ENCODE measurements around the gene GRAMD1B.

The GRAMD1B gene

DNA sequence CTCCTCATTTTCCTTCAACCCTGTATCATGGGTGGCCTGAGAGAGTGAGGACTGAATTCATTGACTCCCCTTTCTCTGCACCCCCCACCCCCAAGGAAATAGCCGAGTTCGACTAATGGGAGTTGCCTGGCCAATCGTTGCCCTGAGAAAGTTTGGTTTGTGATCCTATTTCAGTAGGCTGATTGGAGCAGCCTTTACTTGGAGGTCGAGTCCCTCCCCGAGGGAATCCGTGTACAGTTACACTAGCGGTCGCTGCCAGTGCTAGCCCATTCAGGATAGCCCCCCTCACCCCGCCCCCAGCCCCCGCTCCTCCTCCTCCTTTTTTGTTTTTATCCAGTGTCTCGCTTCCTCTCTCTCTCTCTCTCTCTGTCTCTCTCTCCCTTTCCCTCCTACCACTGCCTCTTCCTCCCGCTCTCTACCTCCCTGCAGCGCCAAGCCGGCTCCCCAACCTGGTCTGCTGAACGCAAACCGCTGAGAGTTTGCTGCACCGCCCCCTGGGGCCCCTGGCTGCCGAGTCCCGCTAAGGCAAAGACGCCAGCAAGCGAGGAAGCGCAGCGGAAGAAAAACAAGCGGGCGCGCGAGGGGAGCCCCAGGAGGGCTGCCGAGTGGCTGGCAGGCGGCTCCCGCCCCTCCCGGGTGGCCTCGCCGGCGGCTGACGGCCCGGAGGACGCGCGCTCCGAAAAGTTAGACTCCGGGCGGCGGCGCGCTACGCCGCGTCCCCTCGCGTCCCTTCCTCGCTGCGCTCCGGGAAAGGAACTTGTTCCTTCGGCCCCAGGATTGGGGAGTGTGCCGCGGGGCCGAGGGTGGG, at the start of gene GRAMD1B:
Gene GRAMD1B (plus strand): TSS at position 357 of the 808 bp plus-strand sequence. CDS start 524 bp downstream, outside the sequence.
- peak; percentile 91 for DNase-seq

DNA sequence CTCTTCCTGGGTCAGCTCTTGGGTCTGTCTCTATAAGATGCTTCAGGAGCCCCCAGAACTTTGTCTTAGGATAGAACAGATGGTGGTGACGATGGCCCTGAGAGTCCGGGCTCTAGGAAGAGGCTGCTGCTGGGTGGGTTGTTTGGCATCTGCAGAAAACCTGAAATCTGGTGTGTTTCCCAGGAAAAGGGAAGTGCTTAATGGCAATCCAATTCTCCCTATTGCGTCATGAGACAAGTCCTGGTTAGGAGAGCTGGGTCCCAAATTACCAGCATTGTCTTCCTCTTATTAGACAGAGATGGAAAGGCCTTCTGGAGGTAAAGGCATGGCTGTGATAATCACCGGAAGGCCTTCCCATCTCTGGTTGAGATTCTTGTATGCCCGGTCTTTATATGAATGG, 48.9 kb upstream of the GRAMD1B start:
- DNase-seq: no peak

DNA sequence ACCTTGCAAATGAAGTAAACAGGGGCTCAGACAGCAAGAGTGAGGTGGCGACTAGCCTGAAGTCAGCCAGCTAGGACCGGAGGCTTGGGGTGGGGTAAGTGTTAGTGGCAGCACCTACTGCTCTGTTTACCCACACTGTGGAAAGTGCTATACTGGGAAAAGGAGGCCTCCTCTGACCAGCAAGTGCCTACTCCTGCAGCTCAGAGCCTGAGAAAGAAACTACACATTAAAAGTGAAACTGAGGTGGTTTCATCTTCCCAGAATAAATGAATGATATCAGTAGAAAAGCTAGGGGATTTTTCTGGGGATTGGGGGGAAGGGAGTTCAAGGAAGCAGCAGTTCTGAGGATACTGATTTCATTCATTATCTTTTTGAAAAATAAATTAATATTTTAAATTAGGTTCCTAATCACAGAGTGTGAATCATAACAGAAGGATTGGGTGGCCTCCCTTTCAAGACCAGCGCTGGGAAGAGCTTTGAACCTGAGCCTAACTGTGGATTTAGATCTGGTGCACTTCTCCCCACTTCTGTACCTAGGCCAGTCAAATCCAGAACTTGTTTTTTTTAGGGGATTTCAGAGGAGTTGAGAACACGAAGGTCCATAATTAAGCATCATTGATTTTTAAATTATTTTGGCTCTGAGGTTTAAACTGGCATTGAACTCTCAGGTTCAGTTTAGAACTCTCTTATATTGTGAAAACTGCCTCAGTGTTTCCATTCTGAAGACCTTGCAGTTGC, 48.1 kb upstream of the GRAMD1B start:
- DNase-seq: no peak

DNA sequence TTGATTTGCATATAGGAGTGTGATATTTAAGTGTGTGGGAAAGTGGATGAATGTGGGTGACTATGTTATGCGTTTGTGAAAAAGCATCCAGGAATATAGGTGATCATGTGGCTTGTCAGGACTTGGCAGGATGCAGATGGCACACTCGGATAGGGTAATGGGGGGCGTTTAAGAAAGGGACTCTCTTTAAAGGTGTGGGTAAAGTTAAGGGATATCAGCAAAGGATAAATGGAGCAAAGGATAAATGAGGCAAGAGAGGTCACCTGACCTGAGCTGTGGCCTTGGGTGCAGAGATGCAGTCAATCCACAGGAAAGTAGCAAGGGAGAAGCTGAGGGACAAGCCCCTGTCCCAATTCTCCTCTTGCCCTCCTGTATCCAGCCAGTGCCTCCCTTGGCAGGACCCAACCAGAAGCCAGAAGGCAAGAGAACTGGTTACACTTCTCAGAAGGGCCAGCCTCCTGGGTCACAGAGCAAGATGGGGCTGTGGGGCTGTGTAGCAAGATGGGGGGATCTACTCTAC, 47.5 kb upstream of the GRAMD1B start:
- DNase-seq: no peak

DNA sequence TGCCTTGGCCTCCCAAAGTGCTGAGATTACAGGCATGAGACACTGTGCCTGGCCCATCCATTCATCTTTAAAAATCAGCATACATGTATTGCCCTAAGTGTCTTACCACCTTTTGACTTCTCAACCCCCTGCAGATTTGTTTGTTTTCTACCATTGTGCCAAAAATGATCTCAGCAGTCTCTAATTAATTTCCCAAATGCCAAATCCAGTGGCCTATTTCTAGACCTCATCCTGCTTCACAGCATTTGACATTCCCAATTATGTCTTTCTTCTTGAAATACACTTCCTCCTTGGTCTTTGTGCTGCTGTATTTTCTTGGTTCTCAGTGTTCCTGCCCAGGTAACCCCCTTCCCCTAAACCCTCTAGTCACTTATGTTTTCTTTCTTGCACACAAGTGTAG, 46.0 kb upstream of the GRAMD1B start:
- no peak for DNase-seq

DNA sequence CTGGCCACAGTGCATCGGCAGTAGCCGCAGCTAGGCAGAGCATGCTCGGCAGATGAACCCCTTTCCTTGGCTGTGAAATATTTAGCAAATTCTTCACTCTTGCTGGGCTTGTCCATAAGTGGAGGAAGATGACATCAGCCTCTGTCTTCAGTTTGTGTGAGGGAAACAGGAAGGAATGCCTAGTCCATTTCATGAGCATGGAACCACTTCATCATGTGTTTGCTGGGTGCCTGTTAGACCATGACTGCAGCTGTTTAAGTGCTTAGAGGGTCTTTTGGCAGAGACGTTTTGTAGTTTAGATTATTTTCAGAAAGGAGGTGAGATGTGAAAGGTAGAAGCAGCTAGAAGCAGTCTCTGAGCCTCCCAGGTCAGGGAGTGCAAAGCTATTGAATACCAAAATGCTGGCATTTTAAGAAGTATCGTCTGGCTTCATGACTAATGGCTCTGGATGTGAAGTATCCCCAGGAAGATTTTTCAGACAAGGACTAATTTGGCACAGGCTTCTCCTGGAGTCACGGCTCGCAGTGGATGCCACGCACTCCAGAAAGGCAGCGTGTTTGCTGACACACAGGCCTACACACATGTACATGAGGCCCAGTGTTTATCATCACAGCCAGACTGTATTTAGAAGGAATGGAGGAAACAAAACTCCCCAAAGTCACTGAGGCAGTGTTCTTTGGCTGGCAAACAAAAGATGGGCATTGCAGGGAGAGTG, 43.1 kb upstream of the GRAMD1B start:
- no peak for DNase-seq

DNA sequence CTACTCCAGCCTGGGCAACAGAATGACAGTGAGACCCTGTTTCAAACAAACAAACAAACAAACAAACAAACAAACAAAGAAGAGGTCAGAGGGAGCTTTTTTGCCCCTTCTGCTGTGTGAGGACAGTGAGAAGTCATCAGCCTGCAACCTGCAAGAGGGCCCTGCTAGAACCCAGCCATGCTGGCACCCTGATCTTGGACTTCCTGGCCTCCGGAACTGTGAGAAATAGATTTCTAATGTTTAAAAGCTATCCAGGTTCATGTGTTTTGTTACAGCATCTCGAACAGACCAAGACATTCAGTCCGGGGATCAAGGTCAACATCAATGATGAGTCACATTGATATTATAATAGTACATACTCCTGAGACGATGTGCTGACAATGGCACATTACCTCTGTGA, 41.4 kb upstream of the GRAMD1B start:
- no peak for DNase-seq

DNA sequence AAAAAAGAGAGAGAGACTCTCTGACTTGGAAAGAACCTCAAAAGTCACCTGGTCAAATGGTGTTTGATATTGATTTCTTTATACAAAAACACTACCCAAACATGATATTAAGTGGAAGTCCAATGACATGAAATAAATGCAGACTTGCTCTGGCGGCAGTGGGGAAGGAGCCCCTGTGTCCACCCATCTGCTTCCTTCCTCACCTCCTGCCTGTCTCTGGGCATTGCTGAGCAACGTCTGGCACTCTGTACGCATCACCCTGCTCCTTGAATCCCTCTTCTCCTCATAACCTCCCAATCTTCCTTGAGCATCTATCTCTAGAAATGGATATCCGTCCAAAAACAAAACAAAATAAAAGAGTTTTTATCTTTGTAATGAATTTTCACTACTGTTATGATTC, 39.9 kb upstream of the GRAMD1B start:
- DNase-seq: no peak

DNA sequence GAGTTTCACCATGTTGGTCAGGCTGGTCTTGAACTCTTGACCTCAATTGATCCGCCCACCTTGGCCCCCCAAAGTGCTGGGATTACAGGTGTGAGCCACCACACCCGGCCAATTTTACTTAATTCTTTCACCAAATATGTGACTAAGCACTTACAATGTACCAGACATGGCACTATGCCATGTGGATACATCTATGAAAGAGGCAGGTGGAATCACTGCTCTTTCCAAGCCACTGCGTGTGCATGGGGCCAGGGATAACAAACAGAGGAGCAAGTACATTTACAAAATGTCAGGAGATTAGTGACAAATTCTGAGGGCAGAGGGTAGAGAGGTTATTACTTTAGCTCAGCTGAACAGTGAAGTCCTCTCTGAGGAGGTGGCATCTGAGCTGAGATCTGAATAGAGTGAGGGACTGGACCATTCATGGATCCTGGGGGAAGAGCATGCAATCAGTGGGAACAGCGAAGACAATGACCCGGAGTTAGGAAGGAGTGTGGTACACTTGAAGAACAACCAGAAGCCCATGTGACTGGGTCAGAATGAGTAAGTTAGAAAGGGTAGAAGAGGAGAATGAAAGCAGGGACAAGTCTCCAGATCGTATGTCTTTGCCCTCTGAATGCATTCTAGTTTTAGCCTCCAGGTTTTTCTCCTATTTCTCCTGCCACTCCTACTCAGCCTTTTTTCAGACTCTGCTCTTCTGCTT, 38.3 kb upstream of the GRAMD1B start:
- DNase-seq: no peak

DNA sequence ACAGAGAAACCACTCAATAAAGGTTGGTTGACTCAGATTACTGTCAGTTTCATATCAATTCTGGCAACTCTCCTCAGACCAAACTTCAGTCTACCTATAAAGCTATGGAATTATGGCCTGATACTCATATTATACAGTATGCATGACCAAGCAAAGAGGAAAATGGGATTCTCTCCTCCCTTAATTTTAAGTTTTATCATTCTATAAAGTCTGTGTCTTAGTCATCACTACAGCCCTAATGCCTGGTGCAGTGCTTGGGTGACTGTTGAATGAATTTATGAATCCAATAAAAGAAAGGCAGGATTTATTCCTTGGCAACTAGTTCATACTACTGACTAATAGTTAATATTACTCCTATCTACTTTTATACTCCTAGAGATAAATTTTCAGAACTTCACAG, 37.6 kb upstream of the GRAMD1B start:
- no peak for DNase-seq

DNA sequence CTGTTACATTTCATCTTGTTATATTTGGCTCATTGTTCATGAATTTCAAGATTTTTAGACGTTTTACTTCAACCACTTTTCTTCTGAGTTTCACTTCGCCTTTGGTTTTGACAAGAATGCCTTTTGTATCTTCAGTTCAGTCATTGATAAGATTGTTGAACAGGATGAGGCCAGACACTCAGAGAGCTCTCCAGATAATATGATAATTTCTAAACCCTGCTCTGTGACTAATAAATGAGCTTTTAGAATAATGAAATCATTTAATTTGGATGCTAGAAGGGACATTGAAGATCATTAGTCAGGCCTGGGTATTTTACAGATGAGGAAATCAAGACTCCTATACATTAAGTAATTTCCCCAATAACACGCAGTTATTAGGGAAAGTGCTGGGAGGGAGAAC, 37.2 kb upstream of the GRAMD1B start:
- no peak for DNase-seq

DNA sequence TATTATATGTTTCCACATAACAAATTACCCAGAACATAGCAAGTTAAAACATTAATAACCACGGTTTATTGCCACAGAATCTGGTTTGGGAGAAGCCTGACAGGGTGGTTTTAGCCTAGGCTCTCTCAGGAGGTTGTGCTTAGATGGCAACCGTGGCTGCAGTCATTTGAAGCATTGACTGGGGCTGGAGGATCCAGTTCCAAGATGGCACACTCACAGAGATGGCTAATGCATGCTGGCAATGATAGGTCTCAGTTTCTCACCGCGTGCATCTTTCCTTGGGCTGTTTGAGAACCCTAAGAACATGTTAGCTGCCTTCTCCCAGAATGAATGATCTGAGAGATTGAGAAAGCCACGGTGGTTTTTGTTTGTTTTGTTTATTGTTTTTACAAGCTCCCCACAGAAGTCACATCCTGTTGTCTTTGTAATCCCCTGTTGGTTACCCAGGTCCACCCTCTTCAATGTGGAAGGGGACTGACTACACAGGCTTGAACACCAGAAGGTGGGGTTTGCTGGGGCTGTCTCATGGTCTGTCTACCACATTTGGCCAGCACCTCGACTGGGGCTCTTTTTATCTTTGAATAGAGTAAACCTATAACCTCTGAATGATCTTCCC, 36.6 kb upstream of the GRAMD1B start:
- DNase-seq: no peak

DNA sequence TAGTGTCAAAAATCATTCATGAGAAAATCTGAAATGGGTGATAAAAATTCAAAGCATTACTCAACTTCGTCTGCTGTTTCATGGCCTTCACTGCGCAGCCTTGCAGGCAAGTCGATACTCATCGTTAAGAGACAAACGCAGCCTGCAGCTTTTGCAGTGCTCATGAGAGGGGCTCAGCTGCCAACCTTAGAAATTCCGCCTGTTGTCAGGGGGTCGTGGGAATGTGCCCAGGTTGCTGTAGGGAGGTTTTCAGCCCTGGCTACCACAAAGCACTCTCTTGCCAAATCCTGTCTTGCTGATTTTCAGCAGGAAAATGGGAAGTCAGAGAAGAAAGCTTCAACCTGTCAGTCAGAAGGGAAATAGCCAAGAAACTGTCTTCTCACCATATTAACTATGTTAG, 25.4 kb upstream of the GRAMD1B start:
- peak; percentile 47 for DNase-seq

DNA sequence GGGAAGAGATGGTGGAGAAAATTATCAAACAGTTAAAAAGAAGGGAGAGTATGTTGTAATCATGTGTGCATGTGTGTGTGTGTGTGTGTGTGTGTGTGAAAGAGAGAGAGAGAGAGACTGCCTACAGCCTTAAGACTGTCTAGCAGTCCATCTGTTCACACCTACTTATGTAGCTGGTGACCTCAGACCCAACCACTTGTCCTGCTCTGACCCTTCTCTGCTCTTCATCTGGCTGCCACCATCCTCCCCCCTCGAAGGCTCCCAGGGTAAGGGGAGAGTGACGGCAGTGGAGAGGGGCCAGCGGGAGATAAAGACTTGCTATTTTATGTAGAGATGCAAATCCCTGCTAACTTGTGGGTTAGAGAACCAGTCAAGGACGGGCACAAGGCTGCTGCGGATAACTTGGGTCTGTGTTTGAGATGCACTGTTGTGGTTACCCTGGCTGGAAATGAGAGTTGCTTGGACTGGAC, 24.9 kb upstream of the GRAMD1B start:
- DNase-seq: peak; percentile 45

DNA sequence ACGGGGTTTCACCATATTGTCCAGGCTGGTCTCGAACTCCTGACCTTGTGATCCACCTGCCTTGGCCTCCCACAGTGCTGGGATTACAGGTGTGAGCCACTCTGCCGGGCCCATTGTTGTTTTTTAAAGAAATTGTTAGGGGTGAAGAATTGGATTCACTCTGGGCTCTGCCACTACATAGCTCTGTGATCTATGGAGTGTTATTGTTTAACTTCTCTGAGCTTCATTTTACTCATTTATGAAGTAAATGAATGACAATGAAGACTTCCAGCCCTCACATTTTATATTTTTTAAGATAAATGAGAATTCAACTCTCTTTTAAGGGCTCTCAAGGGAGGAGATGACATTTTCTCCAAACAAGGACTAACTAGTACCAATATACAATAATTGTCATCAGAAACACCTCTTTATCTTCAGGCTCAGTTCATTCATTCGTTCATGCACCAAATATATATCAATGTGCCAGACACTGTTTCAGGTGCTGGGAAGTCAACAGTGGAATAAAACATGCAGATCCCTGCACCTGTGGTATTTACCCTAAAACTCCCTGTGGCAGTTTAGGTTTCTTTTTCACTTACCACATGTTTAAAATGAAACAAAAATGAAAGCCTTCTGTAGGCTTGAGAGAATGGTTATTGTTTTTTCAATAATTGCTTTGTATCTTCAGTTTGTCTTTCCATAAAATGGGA, 23.5 kb upstream of the GRAMD1B start:
- DNase-seq: no peak

DNA sequence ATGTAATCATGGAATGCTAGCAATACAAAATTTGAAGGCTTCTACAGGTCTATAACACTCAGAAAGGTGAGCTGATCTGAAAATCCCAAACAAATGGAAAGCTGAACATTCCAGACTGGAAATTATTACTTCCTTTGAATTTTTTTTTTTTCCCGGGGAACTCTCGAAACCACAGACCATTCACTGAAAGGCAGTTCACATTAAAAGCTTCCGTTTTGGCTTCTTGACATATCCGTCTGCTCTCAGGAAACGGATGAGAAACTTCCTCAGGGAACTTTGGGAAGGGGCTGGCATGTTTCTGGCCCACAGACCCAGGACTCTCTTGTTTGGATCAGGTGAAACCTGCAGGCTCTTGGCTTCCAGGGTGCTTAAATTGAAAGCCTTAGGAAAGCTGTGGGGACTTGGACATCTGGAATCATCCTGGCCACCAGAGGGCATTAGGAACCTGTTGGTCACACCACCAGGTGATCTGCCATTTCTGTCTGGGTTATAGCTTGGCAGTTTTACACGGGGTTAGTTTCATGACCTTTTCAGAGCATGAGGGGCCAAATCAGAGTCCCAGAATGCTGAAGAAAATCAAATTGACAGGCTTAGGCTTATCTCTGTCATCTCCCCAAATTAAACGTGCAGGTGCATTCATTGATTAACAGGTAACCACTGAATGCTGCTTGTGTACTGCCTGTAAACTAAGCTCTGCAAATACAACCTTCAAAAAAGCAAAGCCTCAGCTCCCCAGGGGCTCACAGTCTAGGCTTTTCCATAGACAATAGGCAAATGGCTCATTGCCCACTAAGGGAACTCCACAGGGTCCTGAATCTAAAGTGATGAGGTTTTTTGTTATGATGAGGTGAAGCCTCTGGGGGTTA, 22.7 kb upstream of the GRAMD1B start:
- peak; percentile 64 for DNase-seq

DNA sequence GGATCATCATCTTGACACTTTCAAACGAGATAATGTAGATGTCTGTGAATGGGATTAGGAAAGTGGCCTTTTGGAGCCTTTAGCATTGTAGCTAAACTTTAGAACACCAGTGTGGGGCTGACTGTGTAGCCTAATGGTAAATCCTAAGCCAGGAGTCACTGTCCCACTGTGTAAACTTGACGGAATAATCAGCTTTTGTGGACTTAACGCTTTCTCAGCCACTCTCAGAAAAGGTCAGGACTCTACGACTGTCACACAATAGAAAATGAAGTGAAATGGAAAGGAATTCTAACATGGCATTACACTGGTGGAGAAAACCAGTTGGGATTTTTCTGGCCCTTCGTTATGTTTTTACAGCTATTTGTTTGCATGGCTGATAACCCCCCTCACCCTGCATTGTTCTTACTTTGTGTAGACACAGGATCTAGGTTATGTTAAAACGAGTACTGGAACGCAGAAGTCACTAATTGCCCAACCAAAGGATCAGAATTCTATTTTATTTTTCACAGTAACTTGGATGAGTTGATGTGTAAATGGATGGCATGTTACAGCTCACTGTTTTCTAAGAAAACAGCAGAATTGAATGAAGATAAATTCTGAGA, 22.0 kb upstream of the GRAMD1B start:
- peak; percentile 24 for DNase-seq

DNA sequence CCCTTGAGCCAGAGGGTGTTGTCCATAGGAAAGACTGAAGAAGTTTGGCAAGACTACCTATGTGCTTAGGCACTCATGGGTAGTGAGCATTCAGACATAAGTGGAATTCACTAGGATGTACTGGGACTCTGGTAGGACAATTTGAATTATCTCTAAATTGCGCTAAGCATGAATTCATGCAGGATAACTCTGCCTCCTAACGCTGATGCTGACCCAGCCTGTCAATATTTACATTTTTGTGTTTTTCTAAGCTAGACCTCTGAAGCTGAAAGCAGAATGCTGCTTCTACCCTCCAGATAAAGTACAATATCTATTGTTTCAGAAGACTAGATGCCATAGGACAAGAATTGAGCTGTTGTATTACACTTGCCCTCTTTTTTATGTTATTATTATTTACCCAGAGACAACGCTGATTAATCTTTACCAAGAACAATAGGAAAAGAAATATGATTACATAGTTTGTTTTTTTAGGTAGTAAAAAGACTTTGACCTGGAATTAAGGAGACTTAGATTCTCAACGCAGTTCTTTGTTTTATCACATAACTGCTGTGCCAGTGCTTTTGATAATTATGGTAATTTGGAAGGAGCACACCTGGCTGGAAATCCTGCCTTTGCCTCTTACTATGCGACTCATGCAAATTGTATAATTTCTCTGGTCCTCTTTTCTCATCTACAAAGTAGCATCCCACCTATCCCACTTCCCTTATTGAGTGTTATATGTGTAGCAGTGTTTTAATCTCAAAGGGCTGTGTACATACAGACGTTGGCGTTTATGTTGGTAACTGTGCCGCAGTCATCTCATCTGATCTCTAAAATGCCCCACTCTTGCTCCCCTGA, 21.2 kb upstream of the GRAMD1B start:
- no peak for DNase-seq
